ENCODE results near the gene FSD1.

DNA sequence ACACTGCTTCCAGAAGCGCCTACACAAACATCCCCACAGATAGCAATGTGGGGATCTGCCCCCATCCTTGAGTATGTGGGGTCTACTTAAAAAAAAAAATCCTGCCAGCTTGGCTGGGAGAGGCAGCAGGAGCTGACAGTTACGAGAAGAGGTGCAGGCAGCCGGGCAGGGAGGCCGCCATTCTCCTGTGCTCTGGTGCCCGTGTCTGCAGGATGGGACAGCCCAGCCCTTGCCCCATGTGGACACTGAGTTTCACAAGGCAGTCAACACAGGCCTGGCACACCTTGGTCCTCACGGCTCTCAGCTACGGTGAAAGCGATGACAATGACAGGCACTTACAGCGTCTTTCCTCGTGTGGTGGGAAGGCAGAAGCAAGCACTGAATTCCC lies 62.9 kb downstream of the FSD1 start:
- TF ChIP-seq CTCF (IDR thresholded peaks at IDR 0.05; ENCODE audit: borderline replicate concordance, extremely low read depth, low read length, poor library complexity, severe bottlenecking) = no peak
- TF ChIP-seq EZH2 (IDR thresholded peaks at IDR 0.05; ENCODE audit: borderline replicate concordance, low read depth, low read length, severe bottlenecking) = no peak
